OCI-LY1 (cell line): ENCODE results near the gene GALNT4.

Experiments
- H2AFZ ChIP-seq: fragments of 200-600 bp; sonication (generic), shearing (Covaris generic); 2 replicates; pipeline ENCODE4 v1.6.0; 2014; ENCODE audit warnings: antibody characterized with exemption, mild to moderate bottlenecking, low read length
- H3F3A ChIP-seq: fragments of 200-600 bp; sonication (generic), shearing (Covaris generic); 2 replicates; pipeline ENCODE4 v1.6.0; 2014; ENCODE audit warnings: mild to moderate bottlenecking, antibody characterized with exemption, low read length, moderate library complexity; ENCODE audit not compliant: insufficient read depth
- H3K27ac ChIP-seq: fragments of 200-600 bp; sonication (generic); 2 replicates; pipeline ENCODE4 v1.5.1; 2014; ENCODE audit warnings: low read length, mixed run types, mild to moderate bottlenecking, low read depth; ENCODE audit not compliant: poor library complexity, severe bottlenecking
- H3K27me3 ChIP-seq: fragments of 200-600 bp; sonication (generic); 2 replicates; pipeline ENCODE4 v1.6.0; 2014; ENCODE audit warnings: antibody characterized with exemption, mild to moderate bottlenecking, low read length, moderate library complexity; ENCODE audit not compliant: insufficient read depth
- H3K36me3 ChIP-seq: fragments of 200-600 bp; sonication (generic); 2 replicates; pipeline ENCODE4 v1.6.1; 2014; ENCODE audit warnings: mild to moderate bottlenecking, antibody characterized with exemption, low read length, moderate library complexity, mixed read lengths; ENCODE audit not compliant: insufficient read depth
- H3K4me1 ChIP-seq: fragments of 200-600 bp; sonication (generic); 2 replicates; pipeline ENCODE4 v1.5.1; 2014; ENCODE audit warnings: mild to moderate bottlenecking, low read length, moderate library complexity; ENCODE audit not compliant: insufficient read depth, severe bottlenecking
- H3K4me2 ChIP-seq: fragments of 200-600 bp; sonication (generic), shearing (Covaris generic); 2 replicates; pipeline ENCODE4 v1.6.1; 2014; ENCODE audit warnings: low read length
- H3K4me3 ChIP-seq: fragments of 200-600 bp; sonication (generic); 2 replicates; pipeline ENCODE4 v1.5.1; 2014; ENCODE audit warnings: low read length, low read depth, mild to moderate bottlenecking, mixed read lengths; ENCODE audit not compliant: poor library complexity, severe bottlenecking
- H3K79me2 ChIP-seq: fragments of 200-600 bp; shearing (Covaris generic); 2 replicates; pipeline ENCODE4 v1.6.1; 2016; ENCODE audit warnings: mixed run types, low read length, mixed read lengths; ENCODE audit not compliant: insufficient read depth
- H3K9ac ChIP-seq: fragments of 200-600 bp; sonication (generic), shearing (Covaris generic); 2 replicates; pipeline ENCODE4 v1.6.1; 2014; ENCODE audit warnings: mild to moderate bottlenecking, low read length, mixed read lengths
- H3K9me2 ChIP-seq: fragments of 200-600 bp; sonication (generic), shearing (Covaris generic); 2 replicates; pipeline ENCODE4 v1.6.1; 2014; ENCODE audit warnings: low read depth, mild to moderate bottlenecking, low read length, mixed read lengths
- H3K9me3 ChIP-seq: fragments of 200-600 bp; shearing (Covaris generic); 2 replicates; pipeline ENCODE4 v1.6.1; 2014; ENCODE audit warnings: low read length, mixed read lengths
- H4K20me1 ChIP-seq: fragments of 200-600 bp; sonication (generic), shearing (Covaris generic); 2 replicates; pipeline ENCODE4 v1.6.0; 2016; ENCODE audit warnings: mild to moderate bottlenecking, low read length; ENCODE audit not compliant: insufficient read depth
- EZH2 ChIP-seq: fragments of 200-600 bp; sonication (generic), shearing (Covaris generic); IDR thresholded peaks from 2 replicates; pipeline ENCODE4 v1.8.0; 2017; ENCODE audit warnings: borderline replicate concordance, mixed run types, mild to moderate bottlenecking, antibody characterized with exemption, low read length, moderate library complexity, mixed read lengths

GALNT4 gene

DNA sequence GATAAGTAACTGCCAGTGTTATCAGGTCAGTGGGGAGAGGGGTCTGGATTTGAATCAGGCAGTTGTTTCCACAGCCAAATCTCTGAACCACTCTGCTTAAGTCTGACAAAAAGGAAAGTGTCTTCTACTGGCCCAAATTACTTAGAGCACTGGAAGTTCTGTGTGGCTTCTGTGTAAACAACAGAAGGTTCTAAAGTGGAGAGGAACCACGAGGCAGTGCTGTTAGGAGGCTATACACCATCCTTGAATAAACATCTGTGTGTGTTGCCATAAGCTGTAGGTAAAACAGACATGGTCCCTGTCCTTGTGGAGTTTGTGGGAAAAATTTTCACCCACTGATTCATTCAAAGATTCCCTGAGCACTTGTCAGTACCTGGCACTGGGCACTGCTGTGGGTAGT, 50.0 kb downstream of the GALNT4 start:
- no peak overlapping the region for H3K4me2 ChIP-seq

More for the DNA sequence above, 50.0 kb downstream of the GALNT4 start:
- no peak overlapping the region for H2AFZ ChIP-seq
- no peak overlapping the region for H3K27ac ChIP-seq
- H4K20me1 ChIP-seq, result no peaks in the 10 kb centered on the region
- H3K9me2 ChIP-seq, result no peaks in the 10 kb centered on the region
- H3K27me3 ChIP-seq, result no peaks in the 10 kb centered on the region
- TF ChIP-seq EZH2, result no peak
- no peaks in the 10 kb centered on the region for H3K79me2 ChIP-seq
- H3K36me3 ChIP-seq, result no peaks in the 10 kb centered on the region
- no peak overlapping the region for H3K9ac ChIP-seq
- no peaks in the 10 kb centered on the region for H3K9me3 ChIP-seq
- no peak overlapping the region for H3K4me3 ChIP-seq
- H3F3A ChIP-seq, result no peaks in the 10 kb centered on the region
- no peaks in the 10 kb centered on the region for H3K4me1 ChIP-seq
